Fibroblast of the aortic adventitia (primary cell): Measurements from ENCODE around the gene TNS4. TPM values are rescaled to one million over a fixed set of nuclear protein-coding genes. Genes with fewer than 3 reads are reported as not detected.

Source experiments
- DNase-seq: peaks from one replicate; pipeline ENCODE4 v3.0.0-alpha.2; 2010; ENCODE audit warnings: low read depth
- H3K4me3 ChIP-seq: 2 replicates; pipeline ENCODE4 v1.5.1; 2011; ENCODE audit warnings: low read depth, mild to moderate bottlenecking, control low read depth, low read length, moderate library complexity
- total RNA-seq: library from RNA; depleted of rRNA; stranded (reverse); fragments of >200 nt; gene quantifications from 2 replicates; pipeline ENCODE4 v1.2.3, GENCODE V29; 2012; ENCODE audit warnings: low replicate concordance
- TF ChIP-seq, protein P1 (sequence below): IDR thresholded peaks from 2 replicates; pipeline ENCODE4 v1.5.1; 2011; ENCODE audit warnings: mild to moderate bottlenecking, low read length, control low read depth, inconsistent platforms; ENCODE audit not compliant: insufficient read depth

TNS4 gene
- total RNA-seq, 1 donor: not detected

DNA sequence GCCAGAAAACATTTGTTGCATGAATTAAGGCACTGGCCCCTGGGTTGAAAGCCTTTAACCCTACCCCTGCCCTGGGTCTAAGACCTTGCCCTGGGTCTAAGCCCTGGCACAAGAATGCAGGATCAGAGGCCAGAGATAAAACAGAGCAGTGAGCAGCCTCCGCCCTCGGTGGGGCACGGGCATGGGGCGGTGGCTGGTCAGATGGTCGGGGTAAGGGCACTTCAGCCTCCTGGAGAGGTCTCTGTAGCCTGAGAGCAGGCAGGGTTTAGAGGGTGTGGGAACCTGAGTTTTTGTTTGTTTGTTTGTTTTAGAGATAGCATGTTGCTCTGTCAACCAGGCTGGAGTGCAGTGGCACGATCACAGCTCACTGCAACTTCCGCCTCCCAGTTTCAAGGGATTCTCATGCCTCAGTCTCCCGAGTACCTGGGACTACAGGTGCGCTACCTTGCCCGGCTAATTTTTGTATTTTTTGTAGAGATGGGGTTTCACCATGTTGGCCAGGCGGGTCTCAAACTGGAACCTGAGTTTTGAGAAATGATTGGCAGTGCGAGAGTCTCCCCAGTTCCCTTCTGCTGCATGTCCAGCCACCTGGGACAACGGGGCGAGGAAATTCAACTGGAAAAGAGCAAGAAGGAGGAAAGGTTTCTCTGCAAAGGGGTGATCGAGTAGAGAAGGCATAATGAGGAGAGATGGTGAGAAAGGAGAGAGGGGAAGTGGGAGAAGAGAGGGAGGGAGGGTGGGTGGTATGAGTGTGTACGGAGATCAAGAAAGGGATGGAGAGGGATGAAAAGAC, 27.7 kb downstream of the TNS4 start:
- TF ChIP-seq, protein P1, sequence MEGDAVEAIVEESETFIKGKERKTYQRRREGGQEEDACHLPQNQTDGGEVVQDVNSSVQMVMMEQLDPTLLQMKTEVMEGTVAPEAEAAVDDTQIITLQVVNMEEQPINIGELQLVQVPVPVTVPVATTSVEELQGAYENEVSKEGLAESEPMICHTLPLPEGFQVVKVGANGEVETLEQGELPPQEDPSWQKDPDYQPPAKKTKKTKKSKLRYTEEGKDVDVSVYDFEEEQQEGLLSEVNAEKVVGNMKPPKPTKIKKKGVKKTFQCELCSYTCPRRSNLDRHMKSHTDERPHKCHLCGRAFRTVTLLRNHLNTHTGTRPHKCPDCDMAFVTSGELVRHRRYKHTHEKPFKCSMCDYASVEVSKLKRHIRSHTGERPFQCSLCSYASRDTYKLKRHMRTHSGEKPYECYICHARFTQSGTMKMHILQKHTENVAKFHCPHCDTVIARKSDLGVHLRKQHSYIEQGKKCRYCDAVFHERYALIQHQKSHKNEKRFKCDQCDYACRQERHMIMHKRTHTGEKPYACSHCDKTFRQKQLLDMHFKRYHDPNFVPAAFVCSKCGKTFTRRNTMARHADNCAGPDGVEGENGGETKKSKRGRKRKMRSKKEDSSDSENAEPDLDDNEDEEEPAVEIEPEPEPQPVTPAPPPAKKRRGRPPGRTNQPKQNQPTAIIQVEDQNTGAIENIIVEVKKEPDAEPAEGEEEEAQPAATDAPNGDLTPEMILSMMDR: no peak
- DNase-seq: no peak
- H3K4me3 ChIP-seq: no peak overlapping the region

DNA sequence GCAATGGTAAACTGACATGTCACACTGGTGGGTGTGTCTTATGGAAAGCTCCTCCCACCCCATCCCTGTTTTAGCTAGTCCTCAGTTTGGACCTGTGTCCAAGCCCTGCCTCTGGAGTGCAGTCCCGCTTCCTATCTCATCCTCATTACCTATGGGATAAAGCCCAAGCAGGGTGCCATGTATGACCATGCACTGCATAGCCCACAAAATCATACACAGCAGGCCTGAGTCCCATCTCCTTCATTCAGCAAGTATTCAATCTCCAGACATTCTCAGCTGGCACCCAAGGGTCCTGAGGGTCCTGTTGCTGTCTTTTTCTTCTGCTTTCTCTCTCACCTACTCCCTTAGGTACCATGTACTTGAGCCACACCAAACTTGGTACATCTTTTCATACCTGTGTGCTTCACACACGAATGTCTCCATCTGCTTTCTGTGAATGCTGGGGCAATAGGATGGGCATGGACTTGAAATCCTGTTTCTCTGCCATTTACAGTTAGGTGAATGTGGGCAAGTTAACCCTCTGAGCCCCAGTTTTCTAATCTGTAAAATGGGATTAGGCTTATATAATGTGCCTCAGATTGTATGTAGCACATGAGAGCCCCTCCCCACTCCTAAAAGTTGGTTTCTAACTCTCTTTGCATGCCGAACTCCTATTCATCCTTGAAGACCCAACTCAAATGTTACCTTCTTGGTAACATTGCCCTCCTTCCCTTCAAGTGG, 28.5 kb downstream of the TNS4 start:
- H3K4me3 ChIP-seq: no peak overlapping the region
- TF ChIP-seq, protein P1: no peak
- peak; percentile 49 for DNase-seq

DNA sequence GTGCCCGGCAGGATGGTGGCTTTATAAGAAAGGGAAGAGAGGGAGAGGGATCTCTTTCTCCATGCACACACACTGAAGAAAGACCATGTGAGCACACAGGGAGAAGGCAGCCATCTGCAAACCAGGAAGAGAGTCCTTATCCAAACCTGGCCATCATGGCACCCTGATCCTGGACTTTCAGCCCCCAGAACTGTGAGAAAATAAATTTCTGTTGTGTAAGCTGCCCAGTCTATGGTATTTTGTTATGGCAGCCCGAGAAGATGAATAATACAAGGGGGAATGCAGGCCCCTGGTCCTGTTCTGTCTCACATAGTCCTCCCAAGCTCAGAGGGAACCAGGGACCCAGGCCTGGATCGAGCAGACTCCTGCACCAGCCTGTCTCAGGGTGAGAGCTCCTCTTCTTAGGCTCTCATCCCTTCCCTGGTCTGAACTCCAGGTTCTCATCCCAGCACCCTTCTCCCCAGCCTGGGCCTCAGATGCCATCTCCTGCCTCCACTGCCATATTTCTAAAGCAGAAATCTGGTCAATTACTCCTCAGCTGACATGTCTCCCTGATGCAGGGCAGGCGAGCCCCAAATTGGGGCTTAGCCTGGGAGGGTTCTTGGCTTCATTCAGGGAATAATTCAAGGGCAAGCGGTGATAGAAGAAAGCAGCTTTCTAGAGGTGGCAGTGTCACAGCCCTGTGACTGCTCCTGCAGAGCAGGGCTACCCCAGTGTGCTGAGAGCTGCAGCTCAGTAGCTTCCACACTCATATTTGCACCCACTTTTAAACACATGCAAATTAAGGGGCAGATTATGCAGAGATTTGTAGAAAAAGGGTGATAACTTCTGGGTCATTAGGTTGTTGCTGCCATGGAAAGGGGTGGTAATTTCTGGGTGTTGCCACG, 29.3 kb downstream of the TNS4 start:
- TF ChIP-seq, protein P1: no peak
- H3K4me3 ChIP-seq: no peak overlapping the region
- peak; percentile 53 for DNase-seq

DNA sequence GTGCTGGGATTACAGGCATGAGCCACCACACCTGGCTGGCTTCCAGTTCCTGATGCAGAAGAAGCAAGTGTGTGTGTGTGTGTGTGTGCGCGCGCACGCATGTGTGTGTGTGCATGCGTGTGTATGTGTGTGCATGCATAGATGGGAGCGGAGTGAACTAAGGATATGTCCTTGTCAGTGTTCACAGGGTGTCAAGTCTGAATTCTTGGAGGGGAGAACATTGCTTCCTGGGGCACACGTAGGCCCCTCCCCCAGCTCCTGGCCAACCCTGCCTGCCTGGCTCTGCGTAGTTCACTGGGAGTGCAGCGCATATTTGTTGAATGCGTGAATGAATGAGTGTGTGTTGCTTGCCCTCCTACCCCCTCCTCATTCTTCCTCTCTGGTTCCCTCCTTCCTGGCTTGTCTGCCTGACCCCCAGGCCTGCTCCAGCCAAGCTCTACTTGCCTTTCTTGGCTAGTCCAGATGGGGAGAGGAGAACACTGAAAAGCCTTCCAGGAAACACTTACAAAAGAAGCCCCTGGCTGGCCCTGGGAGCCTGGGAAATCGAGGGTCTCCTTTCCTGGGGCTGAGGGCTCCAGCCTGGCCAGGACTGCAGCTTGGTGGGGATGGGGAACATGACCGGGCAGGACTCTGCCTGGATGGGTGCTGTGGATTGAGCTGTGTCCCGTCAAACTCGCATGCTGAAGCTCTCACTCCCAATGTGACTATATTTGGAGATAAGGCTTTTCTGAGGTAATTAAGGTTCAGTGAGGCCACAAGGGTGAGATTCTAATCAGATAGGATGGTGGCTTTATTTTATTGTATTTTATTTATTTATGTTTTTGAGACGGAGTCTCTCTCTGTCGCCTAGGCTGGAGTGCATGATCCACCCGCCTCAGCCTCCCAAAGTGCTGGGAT, 30.2 kb downstream of the TNS4 start:
- DNase-seq: peak; percentile 83
- TF ChIP-seq, protein P1: no peak
- H3K4me3 ChIP-seq: no peak overlapping the region

DNA sequence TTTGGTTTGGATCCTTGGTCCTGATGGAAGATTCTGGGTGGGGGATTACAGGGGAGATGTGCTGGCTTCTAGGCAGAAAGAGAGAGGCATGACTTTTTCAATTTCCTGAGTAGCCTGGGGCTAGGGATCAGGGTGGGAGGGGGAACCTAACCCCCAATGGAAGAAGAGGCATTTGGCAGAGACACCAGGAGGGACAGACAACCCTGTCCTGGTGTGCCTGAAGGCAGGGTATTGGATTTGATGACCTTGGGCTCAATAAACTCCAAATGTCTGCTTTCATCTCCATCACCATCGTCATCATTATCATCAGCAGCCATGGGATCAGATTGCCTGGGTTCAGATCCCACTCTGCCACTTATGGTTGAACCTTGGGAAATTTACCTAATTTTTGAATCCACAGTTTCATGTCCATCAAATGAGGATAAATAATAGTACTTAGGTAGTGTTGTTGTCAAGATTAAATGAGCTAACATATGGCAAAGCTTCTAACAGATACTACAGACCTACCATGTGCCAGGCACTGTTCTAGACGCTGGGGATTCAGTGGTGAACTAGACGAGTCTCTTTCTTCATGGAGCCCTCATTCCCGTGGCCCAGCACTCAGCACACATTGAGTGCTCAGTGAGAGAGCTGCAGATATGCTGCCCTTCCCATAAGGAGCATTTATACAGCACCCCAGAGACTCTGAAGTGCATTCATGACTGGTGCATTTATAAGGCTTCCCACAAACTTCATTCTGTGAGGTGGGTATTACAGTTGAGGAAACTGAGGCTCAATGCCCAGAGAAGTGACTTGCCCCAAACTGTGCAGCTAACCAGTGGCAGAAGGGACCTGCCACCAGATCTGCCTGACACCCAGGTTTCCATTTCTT, 31.4 kb downstream of the TNS4 start:
- H3K4me3 ChIP-seq: no peak overlapping the region
- TF ChIP-seq, protein P1: no peak
- DNase-seq: no peak
